Measurements from ENCODE around the gene SAMD7.
A peak's percentile ranks its signal among the peaks of the same experiment; 100 is the strongest.

SAMD7 gene

DNA sequence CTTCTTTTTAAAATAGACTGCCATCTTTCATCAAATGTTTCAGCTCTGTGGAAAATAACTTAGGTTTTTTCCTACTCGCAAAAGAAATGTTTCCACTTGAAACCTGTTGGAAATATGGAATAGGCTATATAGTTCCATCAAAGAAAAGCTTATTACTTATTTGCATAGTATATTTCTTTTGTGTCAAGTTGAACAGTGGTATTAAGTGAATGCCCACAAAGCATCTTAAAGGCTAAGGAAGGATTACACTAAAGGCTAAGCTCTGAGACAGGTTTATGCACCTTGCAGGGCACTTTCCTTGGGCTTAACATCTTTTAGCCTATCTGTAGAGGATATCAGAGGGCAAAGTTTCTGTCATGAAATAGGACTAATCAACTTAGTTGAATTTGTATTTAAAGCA is at the start of gene SAMD7:
Gene SAMD7, plus strand, starts transcription at position 301 of the 400 bp plus-strand sequence. CDS start 7,927 bp downstream, outside the sequence.
- DNase-seq (ENCODE audit: low spot score) = no peak
- TF ChIP-seq CTCF (IDR thresholded peaks at IDR 0.05) = no peak
- Histone ChIP-seq H3K4me3 (no peak within 1 kb of the TSS), H3K27ac (no peak within 1 kb of the TSS)

GRCh38 chr3:169861871-169862270 is 49.5 kb upstream of the SAMD7 start:
- no peak for TF ChIP-seq CTCF (IDR thresholded peaks at IDR 0.05)
- no peak for DNase-seq (ENCODE audit: low spot score)
- Histone ChIP-seq H3K27ac (no peak overlapping the region), H3K4me3 (no peak overlapping the region)

DNA sequence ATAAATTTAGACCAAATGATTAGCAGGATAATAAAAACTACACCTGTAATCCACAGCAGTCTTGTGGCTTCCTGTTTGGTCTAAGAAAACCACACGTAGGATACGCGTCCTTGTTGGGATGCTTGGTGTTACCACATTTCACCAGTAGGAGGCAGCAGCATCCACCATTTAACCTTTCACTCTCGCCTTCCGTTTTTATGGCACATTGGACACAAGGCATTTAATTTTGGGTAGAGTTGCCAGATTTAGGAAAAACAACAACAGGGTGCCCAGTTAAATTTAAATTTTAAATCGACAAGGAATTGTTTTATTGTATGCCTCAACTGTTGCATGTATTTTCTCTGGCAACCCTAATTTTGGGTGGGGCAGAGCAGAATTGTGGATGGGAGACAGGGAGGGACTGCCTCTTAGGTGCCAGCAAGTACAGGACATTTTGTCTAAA is 47.9 kb upstream of the SAMD7 start:
- Histone ChIP-seq H3K4me3 (peak overlapping the region; percentile 3), H3K27ac (no peak overlapping the region)
- DNase-seq (ENCODE audit: low spot score) = no peak
- TF ChIP-seq CTCF (IDR thresholded peaks at IDR 0.05) = peak; percentile 91

GRCh38 chr3:169864270-169864669 is 47.1 kb upstream of the SAMD7 start:
- no peak overlapping the region for H3K27ac ChIP-seq
- H3K4me3 ChIP-seq = no peak overlapping the region
- TF ChIP-seq CTCF (IDR thresholded peaks at IDR 0.05) = no peak
- DNase-seq (ENCODE audit: low spot score) = no peak

GRCh38 chr3:169865176-169865767 is 46.1 kb upstream of the SAMD7 start:
- TF ChIP-seq CTCF (IDR thresholded peaks at IDR 0.05) = no peak
- no peak overlapping the region for H3K4me3 ChIP-seq
- no peak for DNase-seq (ENCODE audit: low spot score)
- no peak overlapping the region for H3K27ac ChIP-seq

- no peak overlapping the region for H3K27ac ChIP-seq
- DNase-seq (ENCODE audit: low spot score) = no peak
- TF ChIP-seq CTCF (IDR thresholded peaks at IDR 0.05) = no peak
- H3K4me3 ChIP-seq = no peak overlapping the region
These were observed 43.7 kb upstream of the SAMD7 start for GRCh38 chr3:169867584-169868210.

DNA sequence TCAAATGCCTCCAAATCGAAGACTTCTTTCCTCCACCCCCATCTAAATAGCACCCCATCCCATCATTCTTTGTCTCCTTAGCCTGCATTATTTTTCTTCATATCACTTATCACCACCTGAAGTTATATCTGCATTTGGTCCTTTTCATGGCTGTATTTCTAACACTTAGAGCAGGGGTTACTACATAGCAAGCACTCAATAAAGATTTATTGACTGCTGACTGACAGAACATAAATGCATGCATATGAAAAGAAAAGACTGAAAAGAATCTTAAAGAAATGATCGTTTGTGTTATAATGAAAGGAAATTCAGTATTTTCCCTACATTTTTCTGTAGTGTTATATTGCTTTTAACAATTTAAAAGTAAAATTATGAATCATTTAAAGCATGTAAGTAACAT is 43.0 kb upstream of the SAMD7 start:
- no peak overlapping the region for H3K4me3 ChIP-seq
- TF ChIP-seq CTCF (IDR thresholded peaks at IDR 0.05) = no peak
- no peak for DNase-seq (ENCODE audit: low spot score)
- no peak overlapping the region for H3K27ac ChIP-seq

Measured in coronary artery (tissue), 2 donors.